NT2/D1 (cell line): ENCODE results near the gene KIF1A.
"Not testable (repeated sequence)": the region's sequence is repeated elsewhere in the genome, so short reads cannot be mapped to it uniquely, and the experiment has no call there.

Experiments
- SUZ12 ChIP-seq: IDR thresholded peaks from 2 replicates; pipeline ENCODE4 v1.6.1; 2011; ENCODE audit not compliant: insufficient read length, insufficient read depth; ENCODE audit errors: extremely low read depth
- YY1 ChIP-seq: IDR thresholded peaks from 2 replicates; pipeline ENCODE4 v1.6.1; 2011; ENCODE audit not compliant: insufficient read length, insufficient read depth
- ZNF274 ChIP-seq: IDR thresholded peaks from 2 replicates; pipeline ENCODE4 v1.6.1; 2011; ENCODE audit warnings: mild to moderate bottlenecking, low read depth, low read length

DNA sequence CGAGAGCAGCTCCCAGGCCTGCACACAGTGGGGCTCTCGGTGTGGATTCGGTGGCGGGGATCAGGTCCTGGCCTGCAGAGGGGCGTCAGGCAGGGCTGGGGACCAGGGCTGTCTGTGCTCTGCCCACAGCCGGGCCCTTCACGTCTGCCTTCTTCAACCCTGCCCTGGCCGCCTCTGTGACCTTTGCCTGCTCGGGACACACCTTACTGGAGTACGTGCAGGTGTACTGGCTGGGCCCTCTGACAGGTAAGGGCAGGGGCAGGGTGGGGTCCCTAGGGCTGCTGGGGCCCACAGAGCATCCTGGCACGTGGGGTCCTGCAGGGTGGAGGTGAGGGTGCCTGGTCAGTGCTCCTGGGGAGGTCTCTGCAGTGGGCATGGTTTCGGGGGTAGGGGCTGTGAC is 125.7 kb downstream of the KIF1A start:
- TF ChIP-seq SUZ12, ZNF274, YY1: not testable (repeated sequence)
